A673 (cell line): ENCODE results near the gene RPS4Y1. TPM values are rescaled to one million over a fixed set of nuclear protein-coding genes. Genes with fewer than 3 reads are reported as not detected.

Experiments used
- BruUV-seq: library from RNA; stranded (reverse); fragments of 400-500 nt; replicated peaks from 2 replicates; lab custom pipeline; 2021; lab: Mats Ljungman, UMichigan
- CTCF ChIA-PET: fragments of 300-600 bp; sonication (Branson Sonifier 250); formaldehyde crosslinking; loops from one replicate; lab custom pipeline; 2022; ENCODE audit warnings: antibody characterized with exemption; lab: Charles Lee
- POLR2A ChIA-PET: fragments of 300-600 bp; sonication (Branson Sonifier 250); formaldehyde crosslinking; loops from one replicate; lab custom pipeline; 2022; ENCODE audit warnings: antibody characterized with exemption; ENCODE audit not compliant: low non-redundant PET; lab: Charles Lee
- DNase-seq: peaks from one replicate; pipeline ENCODE4 v3.0.0-alpha.2; 2015; ENCODE audit warnings: low spot score
- H3K27ac ChIP-seq: fragments of 200-600 bp; sonication (generic); 2 replicates; pipeline ENCODE4 v1.5.1; 2016; ENCODE audit warnings: mixed run types, low read depth, mild to moderate bottlenecking, mixed read lengths, antibody characterized with exemption, low read length; ENCODE audit not compliant: poor library complexity, severe bottlenecking
- H3K27me3 ChIP-seq: fragments of 200-600 bp; sonication (generic); replicated peaks from 2 replicates; pipeline ENCODE4 v1.6.1; 2017; ENCODE audit warnings: mixed run types, low read depth, mild to moderate bottlenecking, mixed read lengths, antibody characterized with exemption, low read length; ENCODE audit not compliant: insufficient read depth, poor library complexity
- H3K36me3 ChIP-seq: fragments of 200-600 bp; sonication (generic); 2 replicates; pipeline ENCODE4 v1.6.1; 2016; ENCODE audit warnings: mixed run types, mild to moderate bottlenecking, mixed read lengths, antibody characterized with exemption, low read length; ENCODE audit not compliant: insufficient read depth, poor library complexity, severe bottlenecking
- H3K4me1 ChIP-seq: fragments of 200-600 bp; sonication (generic); 2 replicates; pipeline ENCODE4 v1.6.1; 2017; ENCODE audit warnings: mixed run types, mild to moderate bottlenecking, mixed read lengths, antibody characterized with exemption, low read length; ENCODE audit not compliant: insufficient read depth, poor library complexity, severe bottlenecking
- H3K4me3 ChIP-seq: fragments of 200-600 bp; sonication (generic); 2 replicates; pipeline ENCODE4 v1.5.1; 2016; ENCODE audit warnings: low read depth, mixed run types, mild to moderate bottlenecking, mixed read lengths, low read length; ENCODE audit not compliant: poor library complexity, severe bottlenecking
- H3K9me3 ChIP-seq: fragments of 200-600 bp; sonication (generic); 2 replicates; pipeline ENCODE4 v1.6.1; 2016; ENCODE audit warnings: mixed run types, low read depth, mild to moderate bottlenecking, mixed read lengths, antibody characterized with exemption, low read length; ENCODE audit not compliant: poor library complexity, severe bottlenecking
- CTCF ChIP-seq: fragments of 300-800, 200-600 bp; sonication (generic); conservative IDR thresholded peaks from 2 replicates; pipeline ENCODE4 v1.5.1; 2017; ENCODE audit warnings: low read depth, mild to moderate bottlenecking, antibody characterized with exemption, low read length, moderate library complexity, mixed read lengths
- EZH2 ChIP-seq: fragments of 200-600 bp; sonication (generic); IDR thresholded peaks from 2 replicates; pipeline ENCODE4 v1.6.1; 2017; ENCODE audit warnings: borderline replicate concordance, low read depth, mild to moderate bottlenecking, mixed read lengths, antibody characterized with exemption, low read length; ENCODE audit not compliant: poor library complexity, severe bottlenecking
- intact Hi-C: fragments of 100-400 bp; cut with micrococcal nuclease; formaldehyde crosslinking; loops from one replicate; pipeline ENCODE4 v1.10.0; 2022; ENCODE audit not compliant: unreplicated experiment
- total RNA-seq: library from RNA; stranded (reverse); gene quantifications from 2 replicates; pipeline ENCODE4 v1.2.3, GENCODE V29; 2021

RPS4Y1 gene
- total RNA-seq, 1 experiment from 2014 or later, result not detected

- no peak overlapping the region for H3K4me3 ChIP-seq
- DNase-seq, result no peak
- no peaks in the 10 kb centered on the region for H3K9me3 ChIP-seq
- intact Hi-C loops, result no loop called here
- H3K27me3 ChIP-seq, result no peaks in the 10 kb centered on the region
- POLR2A ChIA-PET, result no interaction called here
- no peak overlapping the region for H3K27ac ChIP-seq
- H3K36me3 ChIP-seq, result no peaks in the 10 kb centered on the region
- no peaks in the 10 kb centered on the region for H3K4me1 ChIP-seq
- BruUV-seq, result no TSS peak
- CTCF ChIA-PET, result no interaction called here
- TF ChIP-seq EZH2, result no peak
- TF ChIP-seq CTCF, result no peak
These were observed 7.0 kb downstream of the RPS4Y1 start for GRCh38 chrY:2848384-2848783.

GRCh38 chrY:2849368-2849767 is 8.0 kb downstream of the RPS4Y1 start:
- Histone ChIP-seq H3K27me3 (no peaks in the 10 kb centered on the region), H3K36me3 (no peaks in the 10 kb centered on the region), H3K4me3 (no peak overlapping the region), H3K27ac (no peak overlapping the region), H3K9me3 (no peaks in the 10 kb centered on the region), H3K4me1 (no peaks in the 10 kb centered on the region)
- intact Hi-C loops, result no loop called here
- no TSS peak for BruUV-seq
- DNase-seq, result no peak
- POLR2A ChIA-PET, result no interaction called here
- TF ChIP-seq CTCF (no peak), EZH2 (no peak)
- CTCF ChIA-PET, result no interaction called here

GRCh38 chrY:2854145-2854774 is 12.9 kb downstream of the RPS4Y1 start:
- CTCF ChIA-PET, result no interaction called here
- no TSS peak for BruUV-seq
- intact Hi-C loops, result no loop called here
- no peaks in the 10 kb centered on the region for H3K9me3 ChIP-seq
- DNase-seq, result no peak
- H3K27ac ChIP-seq, result no peak overlapping the region
- H3K36me3 ChIP-seq, result no peaks in the 10 kb centered on the region
- POLR2A ChIA-PET, result no interaction called here
- H3K4me3 ChIP-seq, result no peak overlapping the region
- no peak for TF ChIP-seq EZH2
- no peak for TF ChIP-seq CTCF
- no peaks in the 10 kb centered on the region for H3K4me1 ChIP-seq
- H3K27me3 ChIP-seq, result no peaks in the 10 kb centered on the region
